ENCODE measurements around the gene FKBP15.
"Not testable (repeated sequence)": the region's sequence is repeated elsewhere in the genome, so short reads cannot be mapped to it uniquely, and the experiment has no call there.

FKBP15 gene

GRCh38 chr9:113221003-113221799 lies at the start of gene FKBP15, which contains the start of gene SLC31A1:
TSS of gene FKBP15 (minus strand) at chr9:113221277. CDS start at chr9:113221243, 34 bp downstream.
TSS of gene SLC31A1 (plus strand) at chr9:113221544. CDS start at chr9:113256149, 34,605 bp downstream.
- peak; percentile 88 to 95 for DNase-seq

- no peak for DNase-seq
These were observed 48.8 kb upstream of the FKBP15 start for GRCh38 chr9:113269871-113270270.

GRCh38 chr9:113269355-113269754 lies 48.3 kb upstream of the FKBP15 start:
- no peak for DNase-seq

GRCh38 chr9:113267911-113268566 lies 47.0 kb upstream of the FKBP15 start:
- no peak for DNase-seq

GRCh38 chr9:113266174-113266573 lies 45.1 kb upstream of the FKBP15 start:
- no peak for DNase-seq

GRCh38 chr9:113261917-113262671 lies 41.0 kb upstream of the FKBP15 start:
- no peak for DNase-seq

GRCh38 chr9:113258282-113258681 lies 37.2 kb upstream of the FKBP15 start:
- no peak for DNase-seq

GRCh38 chr9:113257863-113258262 lies 36.8 kb upstream of the FKBP15 start:
- no peak for DNase-seq

- no peak for DNase-seq
These were observed 34.4 kb upstream of the FKBP15 start for GRCh38 chr9:113255438-113255837.

- no peak for DNase-seq
These were observed 33.9 kb upstream of the FKBP15 start for GRCh38 chr9:113254991-113255390.

- no peak for DNase-seq
These were observed 29.7 kb upstream of the FKBP15 start for GRCh38 chr9:113250807-113251206.

GRCh38 chr9:113249661-113250060 lies 28.6 kb upstream of the FKBP15 start:
- DNase-seq = not testable (repeated sequence)

- no peak for DNase-seq
These were observed 26.6 kb upstream of the FKBP15 start for GRCh38 chr9:113247640-113248039.

- no peak for DNase-seq
These were observed 25.9 kb upstream of the FKBP15 start for GRCh38 chr9:113246928-113247327.

GRCh38 chr9:113245894-113246293 lies 24.8 kb upstream of the FKBP15 start:
- no peak for DNase-seq

GRCh38 chr9:113244556-113244955 lies 23.5 kb upstream of the FKBP15 start:
- DNase-seq = no peak

GRCh38 chr9:113241161-113241560 lies 20.1 kb upstream of the FKBP15 start:
- DNase-seq = no peak

GRCh38 chr9:113238859-113239232 lies 17.8 kb upstream of the FKBP15 start:
- DNase-seq = no peak

- no peak for DNase-seq
These were observed 17.3 kb upstream of the FKBP15 start for GRCh38 chr9:113238202-113238858.

- DNase-seq = no peak
These were observed 15.9 kb upstream of the FKBP15 start for GRCh38 chr9:113237026-113237425.

GRCh38 chr9:113235701-113236255 lies 14.7 kb upstream of the FKBP15 start:
- not testable (repeated sequence) for DNase-seq

- no peak for DNase-seq
These were observed 10.6 kb upstream of the FKBP15 start for GRCh38 chr9:113231701-113232100.

Measured in NCI-H526 (cell line).